HCT116 (cell line): ENCODE data around the gene GNG2. TPM values are rescaled to one million over a fixed set of nuclear protein-coding genes. Genes with fewer than 3 reads are reported as not detected.

Source experiments
- ATAC-seq: fragments of 200-7000 bp; cut with Tn5 transposase; 2 replicates; pipeline ENCODE4 v1.9.1; 2020; ENCODE audit warnings: mild to moderate bottlenecking, moderate library complexity
- BruUV-seq: library from RNA; stranded (reverse); fragments of 400-500 nt; replicated peaks from 2 replicates; lab custom pipeline; 2021; lab: Mats Ljungman, UMichigan
- CTCF ChIA-PET: fragments of 300-600 bp; sonication (Branson Sonifier 250); formaldehyde crosslinking; loops from one replicate; lab custom pipeline; 2021; ENCODE audit warnings: antibody characterized with exemption; lab: Charles Lee
- POLR2A ChIA-PET: fragments of 300-600, 350-600 bp; sonication (Branson Sonifier 250); formaldehyde crosslinking; loops from one replicate; lab custom pipeline; 2021; ENCODE audit warnings: antibody characterized with exemption; lab: Charles Lee
- RAD21 ChIA-PET, 2 experiments: fragments of 300-600 bp; sonication (Branson Sonifier 250); formaldehyde crosslinking; loops; one replicate each; lab custom pipeline; 2023; ENCODE audit warnings: low total read pairs in 2 of 2; ENCODE audit not compliant: uncharacterized antibody in 2 of 2, unreplicated experiment in 2 of 2, low non-redundant PET in 1 of 2; lab: Charles Lee
- DNase-seq: peaks from one replicate; pipeline ENCODE4 v3.0.0-alpha.2; 2010; ENCODE audit warnings: low read depth, low spot score
- H2AFZ ChIP-seq: fragments of 200-600 bp; shearing (Covaris generic), sonication (generic); 2 replicates; pipeline ENCODE4 v1.6.1; 2017; ENCODE audit warnings: low read depth, mixed run types, mixed read lengths, antibody characterized with exemption, low read length; ENCODE audit not compliant: poor library complexity, severe bottlenecking
- H3K27ac ChIP-seq: 2 replicates; pipeline ENCODE4 v1.5.1; 2012; ENCODE audit warnings: low read depth, low read length
- H3K27me3 ChIP-seq: fragments of 200-600 bp; sonication (generic); 2 replicates; pipeline ENCODE4 v1.6.1; 2016; ENCODE audit warnings: mixed run types, low read length, mixed read lengths; ENCODE audit not compliant: insufficient read depth
- H3K36me3 ChIP-seq, 2 experiments: fragments of 200-500 bp in 1 of 2; fragments of 200-600 bp in 1 of 2; sonication (Bioruptor generic) in 1 of 2; sonication (generic) in 1 of 2; 2 replicates each; pipeline versions ENCODE4 v1.5.1 to v1.6.1; 2014 to 2016; ENCODE audit warnings: low read length in 2 of 2, inconsistent platforms in 1 of 2, mixed read lengths in 1 of 2, mixed run types in 1 of 2; ENCODE audit not compliant: insufficient read depth in 2 of 2, control insufficient read depth in 1 of 2
- H3K4me1 ChIP-seq, 2 experiments: fragments of 200-600 bp in 1 of 2; sonication (generic) in 1 of 2; 2 replicates each; pipeline versions ENCODE4 v1.5.1 to v1.6.1; 2012 to 2017; ENCODE audit warnings: low read length in 2 of 2, inconsistent platforms in 1 of 2, mild to moderate bottlenecking in 1 of 2, mixed read lengths in 1 of 2, mixed run types in 1 of 2, moderate library complexity in 1 of 2; ENCODE audit not compliant: insufficient read depth in 2 of 2, control insufficient read depth in 1 of 2
- H3K4me2 ChIP-seq: fragments of 200-600 bp; sonication (generic); 2 replicates; pipeline ENCODE4 v1.6.1; 2017; ENCODE audit warnings: mixed run types, low read length, mixed read lengths
- H3K4me3 ChIP-seq, 2 experiments: fragments of 200-600 bp in 1 of 2; sonication (generic) in 1 of 2; replicated peaks in 1 of 2; 2 replicates each; pipeline ENCODE4 v1.5.1; 2011 to 2016; ENCODE audit warnings: low read length in 2 of 2, control low read depth in 1 of 2, low read depth in 1 of 2, mild to moderate bottlenecking in 1 of 2, mixed read lengths in 1 of 2, mixed run types in 1 of 2
- H3K79me2 ChIP-seq: fragments of 200-600 bp; sonication (generic); 2 replicates; pipeline ENCODE4 v1.6.1; 2017; ENCODE audit warnings: mild to moderate bottlenecking, mixed run types, low read length, moderate library complexity, mixed read lengths; ENCODE audit not compliant: insufficient read depth
- H3K9ac ChIP-seq: fragments of 200-600 bp; sonication (generic); 2 replicates; pipeline ENCODE4 v1.6.1; 2016; ENCODE audit warnings: low read length, mixed read lengths
- H3K9me2 ChIP-seq: fragments of 200-600 bp; sonication (generic), shearing (Covaris generic); 2 replicates; pipeline ENCODE4 v1.6.1; 2017; ENCODE audit warnings: mixed run types, mild to moderate bottlenecking, moderate library complexity; ENCODE audit not compliant: insufficient read depth
- H3K9me3 ChIP-seq, 2 experiments: fragments of 200-500 bp in 1 of 2; fragments of 200-600 bp in 1 of 2; sonication (Bioruptor generic) in 1 of 2; sonication (generic) in 1 of 2; 2 replicates each; pipeline ENCODE4 v1.6.1; 2014 to 2017; ENCODE audit warnings: low read length in 2 of 2, mixed read lengths in 2 of 2, inconsistent platforms in 1 of 2, low read depth in 1 of 2, mild to moderate bottlenecking in 1 of 2, mixed run types in 1 of 2, moderate library complexity in 1 of 2; ENCODE audit not compliant: control insufficient read depth in 1 of 2, insufficient read depth in 1 of 2
- H4K20me1 ChIP-seq: fragments of 200-600 bp; sonication (generic), shearing (Covaris generic); 2 replicates; pipeline ENCODE4 v1.6.1; 2017; ENCODE audit warnings: mixed run types, mild to moderate bottlenecking, moderate library complexity; ENCODE audit not compliant: insufficient read depth
- CBX3 ChIP-seq: IDR thresholded peaks from 2 replicates; pipeline ENCODE4 v1.6.1; 2012; ENCODE audit warnings: low read depth
- CEBPB ChIP-seq: IDR thresholded peaks from 2 replicates; pipeline ENCODE4 v1.6.1; 2012; ENCODE audit warnings: low read depth
- EGR1 ChIP-seq: IDR thresholded peaks from 2 replicates; pipeline ENCODE4 v1.6.1; 2012; ENCODE audit warnings: low read depth
- SIN3A ChIP-seq: IDR thresholded peaks from 2 replicates; pipeline ENCODE4 v1.6.1; 2012; ENCODE audit warnings: low read depth
- TCF7L2 ChIP-seq: IDR thresholded peaks from 2 replicates; pipeline ENCODE4 v1.7.0; 2011; ENCODE audit warnings: borderline replicate concordance, inconsistent platforms; ENCODE audit not compliant: insufficient read depth, insufficient read length; ENCODE audit errors: extremely low read depth
- YY1 ChIP-seq: IDR thresholded peaks from 2 replicates; pipeline ENCODE4 v1.6.1; 2011; ENCODE audit warnings: low read length, low read depth, moderate library complexity, mild to moderate bottlenecking; ENCODE audit not compliant: insufficient replicate concordance; ENCODE audit errors: extremely low read depth
- intact Hi-C: fragments of 100-400 bp; cut with micrococcal nuclease; formaldehyde crosslinking; loops from 2 replicates; pipeline ENCODE4 v1.10.0; 2022
- total RNA-seq: library from RNA; stranded (reverse); gene quantifications from one replicate; pipeline ENCODE4 v1.2.1, GENCODE V29; 2021; ENCODE audit not compliant: unreplicated experiment
- TF ChIP-seq, protein P1 (sequence below): IDR thresholded peaks from 2 replicates; pipeline ENCODE4 v1.6.1; 2012
- TF ChIP-seq, protein P2 (sequence below): IDR thresholded peaks from 2 replicates; pipeline ENCODE4 v1.6.1; 2011; ENCODE audit warnings: mild to moderate bottlenecking, low read length, moderate library complexity; ENCODE audit not compliant: insufficient replicate concordance; ENCODE audit errors: extremely low read depth
- TF ChIP-seq, protein P3 (sequence below): IDR thresholded peaks from 2 replicates; pipeline ENCODE4 v1.6.1; 2012
- TF ChIP-seq, protein P4 (sequence below), 3 experiments: fragments of 200-600 bp in 1 of 3; sonication (generic) in 1 of 3; IDR thresholded peaks in 2 of 3; conservative IDR thresholded peaks in 1 of 3; 2 replicates each; pipeline ENCODE4 v1.5.1; 2012 to 2017; ENCODE audit warnings: low read depth in 2 of 3, low read length in 2 of 3, antibody characterized with exemption in 1 of 3, borderline replicate concordance in 1 of 3, control low read depth in 1 of 3, mild to moderate bottlenecking in 1 of 3, mixed read lengths in 1 of 3, mixed run types in 1 of 3, moderate library complexity in 1 of 3; ENCODE audit not compliant: insufficient read depth in 1 of 3

GNG2 gene
- total RNA-seq, 1 experiment from 2014 or later, result 0.74 TPM

DNA sequence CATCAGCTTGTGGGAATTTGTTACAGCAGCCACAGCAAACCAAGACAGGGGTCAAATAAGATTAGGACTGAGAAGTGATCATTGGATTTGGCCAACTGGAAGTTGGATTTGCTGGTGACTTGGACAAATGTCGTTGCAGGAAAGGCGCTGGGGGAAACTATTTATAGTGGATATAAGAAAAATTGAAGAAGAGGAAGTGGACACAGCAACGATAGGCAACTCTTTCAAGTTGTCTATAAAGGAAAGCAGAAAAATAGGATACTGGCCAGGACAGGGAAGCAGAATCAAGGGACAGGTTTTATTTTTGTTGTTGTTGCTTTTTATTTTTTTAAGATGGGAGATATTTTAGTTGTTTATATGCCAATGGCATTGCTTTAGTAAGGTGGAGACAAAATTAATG is 72.8 kb downstream of the GNG2 start:
- Histone ChIP-seq H3K4me1 (no peaks in the 10 kb centered on the region), H3K79me2 (no peaks in the 10 kb centered on the region), H3K36me3 (no peaks in the 10 kb centered on the region), H3K27me3 (no peaks in the 10 kb centered on the region), H3K9ac (no peak overlapping the region), H3K4me3 (no peak overlapping the region), H3K4me2 (no peak overlapping the region), H2AFZ (no peak overlapping the region), H4K20me1 (no peaks in the 10 kb centered on the region), H3K9me3 (no peaks in the 10 kb centered on the region), H3K9me2 (no peaks in the 10 kb centered on the region), H3K27ac (no peak overlapping the region)
- ChIA-PET RAD21 (no interaction called here), CTCF (no interaction called here), POLR2A (no interaction called here)
- TF ChIP-seq, protein P1, sequence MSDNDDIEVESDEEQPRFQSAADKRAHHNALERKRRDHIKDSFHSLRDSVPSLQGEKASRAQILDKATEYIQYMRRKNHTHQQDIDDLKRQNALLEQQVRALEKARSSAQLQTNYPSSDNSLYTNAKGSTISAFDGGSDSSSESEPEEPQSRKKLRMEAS, result no peak
- TF ChIP-seq, protein P2, sequence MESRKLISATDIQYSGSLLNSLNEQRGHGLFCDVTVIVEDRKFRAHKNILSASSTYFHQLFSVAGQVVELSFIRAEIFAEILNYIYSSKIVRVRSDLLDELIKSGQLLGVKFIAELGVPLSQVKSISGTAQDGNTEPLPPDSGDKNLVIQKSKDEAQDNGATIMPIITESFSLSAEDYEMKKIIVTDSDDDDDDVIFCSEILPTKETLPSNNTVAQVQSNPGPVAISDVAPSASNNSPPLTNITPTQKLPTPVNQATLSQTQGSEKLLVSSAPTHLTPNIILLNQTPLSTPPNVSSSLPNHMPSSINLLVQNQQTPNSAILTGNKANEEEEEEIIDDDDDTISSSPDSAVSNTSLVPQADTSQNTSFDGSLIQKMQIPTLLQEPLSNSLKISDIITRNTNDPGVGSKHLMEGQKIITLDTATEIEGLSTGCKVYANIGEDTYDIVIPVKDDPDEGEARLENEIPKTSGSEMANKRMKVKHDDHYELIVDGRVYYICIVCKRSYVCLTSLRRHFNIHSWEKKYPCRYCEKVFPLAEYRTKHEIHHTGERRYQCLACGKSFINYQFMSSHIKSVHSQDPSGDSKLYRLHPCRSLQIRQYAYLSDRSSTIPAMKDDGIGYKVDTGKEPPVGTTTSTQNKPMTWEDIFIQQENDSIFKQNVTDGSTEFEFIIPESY, result no peak
- TF ChIP-seq CEBPB (no peak), SIN3A (no peak)
- TF ChIP-seq, protein P3, sequence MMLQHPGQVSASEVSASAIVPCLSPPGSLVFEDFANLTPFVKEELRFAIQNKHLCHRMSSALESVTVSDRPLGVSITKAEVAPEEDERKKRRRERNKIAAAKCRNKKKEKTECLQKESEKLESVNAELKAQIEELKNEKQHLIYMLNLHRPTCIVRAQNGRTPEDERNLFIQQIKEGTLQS, result no peak
- ATAC-seq (no peak), DNase-seq (no peak)
- intact Hi-C loops, result no loop called here
- no TSS peak for BruUV-seq

DNA sequence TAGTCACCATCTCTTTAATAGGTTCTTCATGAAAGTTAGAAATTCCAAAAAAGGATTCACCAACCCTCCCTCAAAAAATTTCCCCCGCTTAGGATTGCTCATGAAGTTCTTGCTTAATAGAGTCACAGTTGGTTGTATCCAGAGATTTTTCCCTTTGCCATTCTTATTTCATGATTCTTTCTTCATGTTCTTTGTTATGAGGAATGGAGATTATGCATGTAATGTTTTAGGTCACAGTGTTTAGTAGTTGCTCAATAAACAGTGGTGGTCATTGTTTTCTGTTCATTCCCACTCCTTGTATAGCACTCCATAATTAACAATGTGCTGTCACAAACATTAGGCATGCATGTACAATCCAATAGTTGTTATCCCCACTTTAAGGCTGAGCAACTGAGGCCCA is 77.7 kb downstream of the GNG2 start:
- intact Hi-C loops, result no loop called here

More for the DNA sequence above, 77.7 kb downstream of the GNG2 start:
- TF ChIP-seq EGR1 (no peak), TCF7L2 (no peak), YY1 (no peak), SIN3A (no peak), CEBPB (no peak), CBX3 (no peak)
- TF ChIP-seq, protein P4, sequence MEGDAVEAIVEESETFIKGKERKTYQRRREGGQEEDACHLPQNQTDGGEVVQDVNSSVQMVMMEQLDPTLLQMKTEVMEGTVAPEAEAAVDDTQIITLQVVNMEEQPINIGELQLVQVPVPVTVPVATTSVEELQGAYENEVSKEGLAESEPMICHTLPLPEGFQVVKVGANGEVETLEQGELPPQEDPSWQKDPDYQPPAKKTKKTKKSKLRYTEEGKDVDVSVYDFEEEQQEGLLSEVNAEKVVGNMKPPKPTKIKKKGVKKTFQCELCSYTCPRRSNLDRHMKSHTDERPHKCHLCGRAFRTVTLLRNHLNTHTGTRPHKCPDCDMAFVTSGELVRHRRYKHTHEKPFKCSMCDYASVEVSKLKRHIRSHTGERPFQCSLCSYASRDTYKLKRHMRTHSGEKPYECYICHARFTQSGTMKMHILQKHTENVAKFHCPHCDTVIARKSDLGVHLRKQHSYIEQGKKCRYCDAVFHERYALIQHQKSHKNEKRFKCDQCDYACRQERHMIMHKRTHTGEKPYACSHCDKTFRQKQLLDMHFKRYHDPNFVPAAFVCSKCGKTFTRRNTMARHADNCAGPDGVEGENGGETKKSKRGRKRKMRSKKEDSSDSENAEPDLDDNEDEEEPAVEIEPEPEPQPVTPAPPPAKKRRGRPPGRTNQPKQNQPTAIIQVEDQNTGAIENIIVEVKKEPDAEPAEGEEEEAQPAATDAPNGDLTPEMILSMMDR (IDR thresholded peaks at IDR 0.05 in 2 of 3, conservative IDR thresholded peaks at IDR 0.05 in 1 of 3; ENCODE audit: borderline replicate concordance in 1 of 3, insufficient read depth in 1 of 3, low read depth in 2 of 3, low read length in 2 of 3), result no peak
- TF ChIP-seq, protein P1, result no peak
- Histone ChIP-seq H3K4me1 (no peaks in the 10 kb centered on the region), H3K36me3 (no peaks in the 10 kb centered on the region), H3K27me3 (no peaks in the 10 kb centered on the region), H3K4me3 (no peak overlapping the region), H3K27ac (no peak overlapping the region), H3K9me3 (no peaks in the 10 kb centered on the region), H3K4me2 (no peak overlapping the region), H3K79me2 (no peaks in the 10 kb centered on the region), H3K9me2 (no peaks in the 10 kb centered on the region), H2AFZ (no peak overlapping the region), H4K20me1 (no peaks in the 10 kb centered on the region), H3K9ac (no peak overlapping the region)
- ChIA-PET POLR2A (no interaction called here), CTCF (interaction anchor here (1.6 kb wide), 1 partner anchor 17 kb away, joined by 4 read pairs; no protein-coding TSS in a partner anchor), RAD21 (no interaction called here)
- DNase-seq, result no peak
- no peak for ATAC-seq
- no TSS peak for BruUV-seq
